GM12874 (cell line): ENCODE measurements around the gene SFMBT2.

Experiments
- TF ChIP-seq, protein P1 (sequence below): IDR thresholded peaks from 2 replicates; pipeline ENCODE4 v1.5.1; 2011; ENCODE audit warnings: low read depth, mild to moderate bottlenecking, control low read depth, low read length, moderate library complexity; ENCODE audit not compliant: insufficient read depth

The SFMBT2 gene

DNA sequence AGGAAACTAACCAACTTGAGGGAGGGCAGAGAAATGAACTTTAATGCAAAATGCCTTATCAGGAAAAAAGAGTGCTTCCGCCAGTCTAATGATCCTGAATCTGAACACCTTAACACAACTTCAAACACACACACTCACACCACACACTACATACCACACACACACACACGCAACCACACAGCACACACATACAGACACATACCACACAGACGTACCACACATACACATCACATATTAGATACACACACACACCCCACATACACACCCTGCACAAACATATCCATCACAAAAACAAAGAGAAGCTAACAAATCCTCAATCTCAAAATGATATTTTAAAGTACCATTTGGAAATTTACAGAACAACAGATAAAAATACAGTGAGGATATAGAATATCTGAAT is 175.5 kb downstream of the SFMBT2 start:
- TF ChIP-seq, protein P1, sequence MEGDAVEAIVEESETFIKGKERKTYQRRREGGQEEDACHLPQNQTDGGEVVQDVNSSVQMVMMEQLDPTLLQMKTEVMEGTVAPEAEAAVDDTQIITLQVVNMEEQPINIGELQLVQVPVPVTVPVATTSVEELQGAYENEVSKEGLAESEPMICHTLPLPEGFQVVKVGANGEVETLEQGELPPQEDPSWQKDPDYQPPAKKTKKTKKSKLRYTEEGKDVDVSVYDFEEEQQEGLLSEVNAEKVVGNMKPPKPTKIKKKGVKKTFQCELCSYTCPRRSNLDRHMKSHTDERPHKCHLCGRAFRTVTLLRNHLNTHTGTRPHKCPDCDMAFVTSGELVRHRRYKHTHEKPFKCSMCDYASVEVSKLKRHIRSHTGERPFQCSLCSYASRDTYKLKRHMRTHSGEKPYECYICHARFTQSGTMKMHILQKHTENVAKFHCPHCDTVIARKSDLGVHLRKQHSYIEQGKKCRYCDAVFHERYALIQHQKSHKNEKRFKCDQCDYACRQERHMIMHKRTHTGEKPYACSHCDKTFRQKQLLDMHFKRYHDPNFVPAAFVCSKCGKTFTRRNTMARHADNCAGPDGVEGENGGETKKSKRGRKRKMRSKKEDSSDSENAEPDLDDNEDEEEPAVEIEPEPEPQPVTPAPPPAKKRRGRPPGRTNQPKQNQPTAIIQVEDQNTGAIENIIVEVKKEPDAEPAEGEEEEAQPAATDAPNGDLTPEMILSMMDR: no peak

DNA sequence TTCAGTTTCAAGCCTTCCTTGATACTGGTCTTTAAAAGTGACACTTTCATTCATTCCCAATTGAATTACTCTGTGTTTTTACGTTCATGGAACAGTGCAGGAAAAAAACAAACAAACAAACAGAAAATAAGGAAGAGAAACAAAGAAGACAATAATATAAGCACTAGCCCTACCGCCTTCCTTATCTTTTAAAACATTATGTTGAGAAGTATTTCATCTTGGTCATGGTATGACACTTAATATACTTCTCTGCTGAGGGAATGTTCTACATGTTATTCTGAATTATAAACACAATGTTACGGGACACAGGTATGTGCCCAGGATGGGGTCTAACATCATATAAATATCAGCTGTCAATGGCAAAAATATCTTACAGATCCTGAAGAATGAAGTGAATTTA is 176.7 kb downstream of the SFMBT2 start:
- TF ChIP-seq, protein P1: no peak

DNA sequence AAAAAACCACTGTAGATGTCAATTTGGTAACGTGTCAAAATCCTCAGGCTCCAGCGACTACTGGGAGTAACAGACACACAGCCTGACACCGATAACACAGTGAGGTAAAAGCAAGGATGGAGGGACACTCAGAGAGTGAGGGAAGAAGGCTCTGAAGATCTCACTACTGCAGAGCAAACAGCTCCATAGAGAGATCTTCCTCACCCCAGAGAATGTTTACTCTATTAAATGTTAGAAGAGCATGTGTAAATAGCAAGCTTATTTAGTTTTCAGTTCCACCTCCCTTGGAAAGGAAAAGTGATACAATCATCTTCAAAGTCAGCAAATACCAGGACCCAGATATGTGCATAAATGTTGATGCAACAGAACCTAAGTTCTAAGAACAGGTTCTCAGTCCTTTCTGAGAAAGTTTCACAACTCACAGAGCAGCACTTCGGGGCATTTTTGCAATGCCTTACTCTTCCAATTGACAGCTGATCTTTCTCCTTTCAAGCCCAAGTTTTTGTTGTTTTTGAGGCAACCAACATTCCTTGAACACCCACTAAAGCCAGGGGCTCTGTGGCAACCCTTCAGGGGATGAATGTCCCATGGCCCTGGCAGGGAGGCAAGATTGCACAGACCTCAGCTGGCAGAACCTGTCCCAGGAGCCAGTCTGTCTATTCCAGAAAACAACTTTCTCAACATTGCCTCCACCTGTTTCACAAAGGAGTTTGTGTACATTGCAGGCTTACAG is 177.4 kb downstream of the SFMBT2 start:
- TF ChIP-seq, protein P1: no peak

DNA sequence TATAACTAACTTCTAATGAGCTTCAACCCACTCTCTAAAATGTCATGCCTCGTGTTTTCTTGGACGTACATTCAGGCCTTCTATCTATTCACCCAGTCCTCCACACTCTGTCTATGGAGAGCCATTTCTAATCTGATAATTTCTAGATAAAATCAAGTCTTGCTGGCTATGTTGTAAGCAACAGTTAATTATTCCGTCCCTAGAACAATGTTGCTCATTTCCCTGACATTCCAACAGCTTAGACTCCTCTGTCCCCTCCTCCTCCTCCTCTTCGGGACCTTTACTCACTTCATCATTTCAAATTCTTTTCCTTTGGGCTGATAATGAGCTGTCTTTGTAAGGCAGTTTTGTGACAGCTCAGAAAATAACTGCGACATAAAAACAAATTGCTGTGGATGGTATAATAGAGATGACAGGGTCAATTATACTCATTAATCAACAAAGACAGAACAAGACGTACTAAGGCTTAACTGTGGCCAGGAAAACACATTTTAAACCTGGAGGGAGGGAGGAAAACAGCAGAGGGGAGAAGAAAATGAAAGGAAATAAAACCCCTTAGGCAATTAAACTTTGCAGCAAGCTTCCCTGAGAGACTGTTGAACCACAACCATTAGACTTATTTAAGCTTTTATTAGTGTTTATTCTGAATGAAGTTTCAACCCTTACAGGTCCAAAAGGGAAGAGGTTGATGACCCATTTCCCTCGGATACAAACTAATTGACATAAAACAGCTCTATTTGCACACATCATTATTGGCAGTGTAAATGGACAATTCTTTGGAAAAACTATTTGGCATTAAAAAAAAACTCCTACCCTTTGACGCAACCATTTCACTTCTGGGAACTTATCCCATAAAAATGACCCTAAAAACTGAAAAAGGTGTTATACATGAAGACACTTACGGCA is 179.1 kb downstream of the SFMBT2 start:
- TF ChIP-seq, protein P1: no peak

DNA sequence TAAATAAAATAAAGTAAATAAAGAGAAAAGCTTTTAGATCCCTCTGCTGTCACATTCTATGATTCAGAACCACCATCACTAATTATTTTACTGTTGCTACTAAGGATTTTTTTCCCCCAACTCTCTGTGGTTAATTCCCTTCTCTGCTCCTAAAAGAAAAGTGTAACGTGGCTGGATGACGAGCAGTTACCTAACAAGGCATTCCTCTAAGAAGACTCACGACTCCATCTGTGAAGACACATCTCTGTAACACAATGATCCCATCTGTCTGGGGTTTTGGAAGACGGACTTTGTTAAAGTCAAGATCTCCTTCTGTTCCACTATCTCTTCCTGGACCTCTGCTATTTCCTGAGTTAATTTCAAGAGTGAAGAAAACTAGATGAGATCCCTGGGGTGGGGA is 179.9 kb downstream of the SFMBT2 start:
- TF ChIP-seq, protein P1: no peak

DNA sequence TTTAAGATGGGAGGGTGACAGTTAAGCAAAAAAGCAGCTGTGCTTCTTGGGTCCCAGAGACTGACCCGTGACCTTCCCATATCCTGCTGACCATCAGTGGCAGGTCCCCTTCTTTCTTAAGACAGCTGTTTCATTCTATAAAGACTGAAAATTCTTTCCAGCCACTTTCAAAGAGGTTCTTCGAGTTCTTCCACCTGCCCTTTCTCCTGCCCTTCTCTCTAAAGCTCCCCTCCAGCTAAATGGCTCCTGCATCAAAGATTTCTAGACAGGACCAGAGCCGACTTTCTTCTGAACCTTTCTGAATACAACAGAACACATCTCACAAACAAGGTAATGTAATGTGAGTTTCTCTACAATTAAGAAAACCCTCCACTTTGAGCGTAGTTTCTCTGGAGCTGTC is 180.8 kb downstream of the SFMBT2 start:
- TF ChIP-seq, protein P1: no peak

DNA sequence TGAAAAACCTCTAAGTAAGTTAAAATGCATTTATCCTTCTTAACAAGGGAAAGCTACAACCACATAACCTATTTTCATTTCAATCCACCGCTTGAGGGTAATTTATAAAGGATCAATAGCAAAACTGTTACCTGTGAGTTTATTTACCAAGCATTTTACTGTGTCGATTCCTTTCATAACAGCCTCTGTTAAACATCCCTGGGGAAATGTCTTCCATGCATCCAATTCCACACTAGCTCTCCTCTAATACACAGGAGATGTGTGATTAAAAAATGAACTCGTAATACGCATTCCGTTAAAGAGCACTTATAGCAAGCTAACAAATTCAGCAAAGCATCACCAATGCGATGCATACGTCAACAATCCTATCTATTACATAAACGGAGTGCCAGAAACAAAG is 185.7 kb downstream of the SFMBT2 start:
- TF ChIP-seq, protein P1: no peak
